Measurements from ENCODE around the gene MRPS30. TPM values are rescaled to one million over a fixed set of nuclear protein-coding genes. Genes with fewer than 3 reads are reported as not detected.

The MRPS30 gene
- total and polyA plus RNA-seq, 2 experiments from 2014 or later = 86.1 to 156 TPM

- Histone ChIP-seq H3K4me3 (peak overlapping the region; percentile 87), H3F3A (replicated peaks; ENCODE audit: low read depth) (no peaks in the 10 kb centered on the region), H3K9me2 (ENCODE audit: insufficient read depth) (no peaks in the 10 kb centered on the region), H3K4me2 (peak overlapping the region; percentile 82), H3K27me3 (ENCODE audit: insufficient read depth) (no peaks in the 10 kb centered on the region), H2AFZ (no peak overlapping the region), H3K36me3 (ENCODE audit: insufficient read depth) (peaks cover 40% of the 10 kb centered on the region), H3K27ac (ENCODE audit: low read depth) (no peak overlapping the region), H3K79me2 (replicated peaks; ENCODE audit: insufficient read depth) (peaks cover 56% of the 10 kb centered on the region), H4K20me1 (replicated peaks; ENCODE audit: insufficient read depth) (peaks cover 8% of the 10 kb centered on the region; the same call in 1 of the 2 replicates), H3K4me1 (ENCODE audit: insufficient read depth) (0 out of 2 replicates have a peak, but pooled peaks cover 3% of the 10 kb centered on the region)
- Mint-ChIP-seq H3K36me3 (ENCODE audit: low read depth) (peaks cover 45% of the 10 kb centered on the region), H3K27ac (peak overlapping the region; percentile 99), H3K27me3 (ENCODE audit: insufficient read depth, low read depth, poor library complexity) (peaks cover 8% of the 10 kb centered on the region), H3K4me1 (peaks cover 21% of the 10 kb centered on the region), H3K9me3 (no peaks in the 10 kb centered on the region), H3K4me3 (peak overlapping the region; percentile 100)
- ATAC-seq = no peak
- DNase-seq (ENCODE audit: low spot score) = no peak
- TF ChIP-seq JUNB (IDR thresholded peaks at IDR 0.05; ENCODE audit: unreplicated experiment) (no peak), EZH2 (IDR thresholded peaks at IDR 0.05; ENCODE audit: low read depth, unreplicated experiment) (no peak), EZH2phosphoT487 (IDR thresholded peaks at IDR 0.05; ENCODE audit: unreplicated experiment) (no peak), CREB1 (CRISPR knock-in tag; IDR thresholded peaks at IDR 0.05; ENCODE audit: low read depth) (no peak)
Observed at GRCh38 chr5:44809956-44810420, 1.2 kb downstream of the MRPS30 start.

- Histone ChIP-seq H3K27ac (ENCODE audit: low read depth) (no peak overlapping the region), H2AFZ (no peak overlapping the region), H3K4me3 (no peak overlapping the region), H3K4me2 (no peak overlapping the region), H3F3A (replicated peaks; ENCODE audit: low read depth) (no peaks in the 10 kb centered on the region), H3K27me3 (ENCODE audit: insufficient read depth) (no peaks in the 10 kb centered on the region), H3K9me2 (ENCODE audit: insufficient read depth) (no peaks in the 10 kb centered on the region), H3K79me2 (replicated peaks; ENCODE audit: insufficient read depth) (peaks cover 62% of the 10 kb centered on the region), H4K20me1 (replicated peaks; ENCODE audit: insufficient read depth) (peaks cover 13% of the 10 kb centered on the region; the same call in 1 of the 2 replicates), H3K36me3 (ENCODE audit: insufficient read depth) (peaks cover 69% of the 10 kb centered on the region), H3K4me1 (ENCODE audit: insufficient read depth) (0 out of 2 replicates have a peak, but pooled peaks cover 3% of the 10 kb centered on the region)
- peaks cover 8% of the 10 kb centered on the region; the same call in 2 of the 3 replicates for H3K4me1 Mint-ChIP-seq
- ATAC-seq = no peak
- H3K4me3 Mint-ChIP-seq = no peak overlapping the region
- no peaks in the 10 kb centered on the region for H3K9me3 Mint-ChIP-seq
- no peak overlapping the region for H3K27ac Mint-ChIP-seq
- no peak for DNase-seq (ENCODE audit: low spot score)
- H3K27me3 Mint-ChIP-seq (ENCODE audit: insufficient read depth, low read depth, poor library complexity) = no peaks in the 10 kb centered on the region
- H3K36me3 Mint-ChIP-seq (ENCODE audit: low read depth) = peaks cover 63% of the 10 kb centered on the region
- no peak for TF ChIP-seq ETS1 (IDR thresholded peaks at IDR 0.05)
- no peak for TF ChIP-seq ZNF331 (CRISPR knock-in tag; IDR thresholded peaks at IDR 0.05; ENCODE audit: low read depth)
- no peak for TF ChIP-seq POLR2AphosphoS5 (IDR thresholded peaks at IDR 0.05; ENCODE audit: low read depth)
- TF ChIP-seq ZNF114 (CRISPR knock-in tag; IDR thresholded peaks at IDR 0.05) = no peak
- no peak for TF ChIP-seq CTCF (conservative IDR thresholded peaks at IDR 0.05; ENCODE audit: low read depth in 2 of 2)
- TF ChIP-seq ZNF462 (CRISPR knock-in tag; IDR thresholded peaks at IDR 0.05) = no peak
- TF ChIP-seq NANOG (IDR thresholded peaks at IDR 0.05; ENCODE audit: borderline replicate concordance) = no peak
Observed at GRCh38 chr5:44814761-44815160, 6.0 kb downstream of the MRPS30 start.
